OCI-LY7 (cell line): ENCODE results near the gene CMIP. TPM values are rescaled to one million over a fixed set of nuclear protein-coding genes. Genes with fewer than 3 reads are reported as not detected.

ENCODE experiments used
- BruUV-seq: library from RNA; stranded (reverse); fragments of 400-500 nt; replicated peaks from 2 replicates; lab custom pipeline; 2021; lab: Mats Ljungman, UMichigan
- CTCF ChIA-PET: fragments of 300-600 bp; sonication (Branson Sonifier 250); formaldehyde crosslinking; loops from one replicate; lab custom pipeline; 2022; ENCODE audit warnings: antibody characterized with exemption; ENCODE audit not compliant: unreplicated experiment; lab: Charles Lee
- POLR2A ChIA-PET: fragments of 300-600 bp; sonication (Branson Sonifier 250); formaldehyde crosslinking; loops from one replicate; lab custom pipeline; 2022; ENCODE audit warnings: antibody characterized with exemption; lab: Charles Lee
- DNase-seq: peaks from one replicate; pipeline ENCODE4 v3.0.0-alpha.2; 2015; ENCODE audit warnings: low spot score
- H2AFZ ChIP-seq: fragments of 200-600 bp; sonication (generic), shearing (Covaris generic); 2 replicates; pipeline ENCODE4 v1.6.1; 2014; ENCODE audit warnings: mild to moderate bottlenecking, antibody characterized with exemption, low read length, moderate library complexity
- H3K27ac ChIP-seq: fragments of 200-600 bp; sonication (generic); 2 replicates; pipeline ENCODE4 v1.5.1; 2014; ENCODE audit warnings: mixed run types, low read depth, mild to moderate bottlenecking, moderate library complexity, low read length, inconsistent platforms; ENCODE audit not compliant: poor library complexity, severe bottlenecking
- H3K36me3 ChIP-seq: fragments of 200-600 bp; sonication (generic); 2 replicates; pipeline ENCODE4 v1.6.1; 2014; ENCODE audit warnings: mild to moderate bottlenecking, antibody characterized with exemption, low read length, moderate library complexity, mixed read lengths; ENCODE audit not compliant: insufficient read depth
- H3K4me1 ChIP-seq: fragments of 200-600 bp; sonication (generic); 2 replicates; pipeline ENCODE4 v1.5.1; 2014; ENCODE audit warnings: mild to moderate bottlenecking, low read length; ENCODE audit not compliant: insufficient read depth, poor library complexity, severe bottlenecking
- H3K4me2 ChIP-seq: fragments of 200-600 bp; sonication (generic); 2 replicates; pipeline ENCODE4 v1.6.1; 2014; ENCODE audit warnings: mild to moderate bottlenecking, low read length
- H3K4me3 ChIP-seq: fragments of 200-600 bp; sonication (generic); 2 replicates; pipeline ENCODE4 v1.5.1; 2014; ENCODE audit warnings: mild to moderate bottlenecking, low read depth, low read length; ENCODE audit not compliant: poor library complexity, severe bottlenecking
- H3K79me2 ChIP-seq: fragments of 200-600 bp; sonication (generic); 2 replicates; pipeline ENCODE4 v1.6.1; 2016; ENCODE audit warnings: low read depth, mild to moderate bottlenecking, low read length, moderate library complexity, mixed read lengths; ENCODE audit not compliant: insufficient read depth
- H3K9me2 ChIP-seq: fragments of 200-600 bp; sonication (generic); 2 replicates; pipeline ENCODE4 v1.6.1; 2016; ENCODE audit warnings: mild to moderate bottlenecking, low read length, mixed read lengths; ENCODE audit not compliant: insufficient read depth
- H3K9me3 ChIP-seq: fragments of 200-600 bp; sonication (generic); 2 replicates; pipeline ENCODE4 v1.6.1; 2014; ENCODE audit warnings: mild to moderate bottlenecking, mixed run types, low read length, mixed read lengths
- H4K20me1 ChIP-seq: fragments of 200-600 bp; sonication (generic); 2 replicates; pipeline ENCODE4 v1.6.1; 2014; ENCODE audit warnings: mild to moderate bottlenecking, antibody characterized with exemption, low read length, moderate library complexity, mixed read lengths; ENCODE audit not compliant: insufficient read depth
- EZH2phosphoT487 ChIP-seq: fragments of 200-600 bp; sonication (generic); IDR thresholded peaks from 2 replicates; pipeline ENCODE4 v1.6.1; 2018; ENCODE audit warnings: low read depth, borderline replicate concordance, mild to moderate bottlenecking, mixed run types, antibody characterized with exemption, low read length, moderate library complexity, mixed read lengths
- intact Hi-C: fragments of 100-400 bp; cut with micrococcal nuclease; formaldehyde crosslinking; loops from one replicate; pipeline ENCODE4 v1.10.0; 2022; ENCODE audit not compliant: unreplicated experiment
- total RNA-seq, 2 experiments: library from RNA; depleted of rRNA in 1 of 2; stranded (reverse); fragments of >200 nt in 1 of 2; shearing (Covaris generic) in 1 of 2; gene quantifications; 2 replicates each; pipeline ENCODE4 v1.2.3, GENCODE V29; 2014 to 2022
- TF ChIP-seq, protein P1 (sequence below): fragments of 200-600 bp; sonication (generic); conservative IDR thresholded peaks from 2 replicates; pipeline ENCODE4 v1.5.1; 2014; ENCODE audit warnings: mild to moderate bottlenecking, antibody characterized with exemption, low read length, moderate library complexity, mixed read lengths

CMIP gene
- total RNA-seq, 2 experiments from 2014 or later = 15.4 to 70.3 TPM

- BruUV-seq = no TSS peak
- H3K9me2 ChIP-seq = no peaks in the 10 kb centered on the region
- H3K4me1 ChIP-seq = peaks cover 30% of the 10 kb centered on the region
- H2AFZ ChIP-seq = no peak overlapping the region
- H3K4me3 ChIP-seq = peak overlapping the region; percentile 67
- CTCF ChIA-PET = interaction anchor here (0.7 kb wide), 1 partner anchor 37 kb away, joined by 3 read pairs; no protein-coding TSS in a partner anchor
- POLR2A ChIA-PET = interaction anchor here (1.1 to 1.6 kb wide), 3 partner anchors 10 to 36 kb away, joined by 3 to 6 read pairs (median 4); no protein-coding TSS in a partner anchor
- H3K79me2 ChIP-seq = peaks cover 37% of the 10 kb centered on the region
- no peak for DNase-seq
- no peaks in the 10 kb centered on the region for H3K9me3 ChIP-seq
- intact Hi-C loops = no loop called here
- H3K36me3 ChIP-seq = peaks cover 10% of the 10 kb centered on the region; the same call in 1 of the 2 replicates
- H4K20me1 ChIP-seq = no peaks in the 10 kb centered on the region; the same call in 1 of the 2 replicates
- no peak overlapping the region for H3K27ac ChIP-seq
- TF ChIP-seq, protein P1, sequence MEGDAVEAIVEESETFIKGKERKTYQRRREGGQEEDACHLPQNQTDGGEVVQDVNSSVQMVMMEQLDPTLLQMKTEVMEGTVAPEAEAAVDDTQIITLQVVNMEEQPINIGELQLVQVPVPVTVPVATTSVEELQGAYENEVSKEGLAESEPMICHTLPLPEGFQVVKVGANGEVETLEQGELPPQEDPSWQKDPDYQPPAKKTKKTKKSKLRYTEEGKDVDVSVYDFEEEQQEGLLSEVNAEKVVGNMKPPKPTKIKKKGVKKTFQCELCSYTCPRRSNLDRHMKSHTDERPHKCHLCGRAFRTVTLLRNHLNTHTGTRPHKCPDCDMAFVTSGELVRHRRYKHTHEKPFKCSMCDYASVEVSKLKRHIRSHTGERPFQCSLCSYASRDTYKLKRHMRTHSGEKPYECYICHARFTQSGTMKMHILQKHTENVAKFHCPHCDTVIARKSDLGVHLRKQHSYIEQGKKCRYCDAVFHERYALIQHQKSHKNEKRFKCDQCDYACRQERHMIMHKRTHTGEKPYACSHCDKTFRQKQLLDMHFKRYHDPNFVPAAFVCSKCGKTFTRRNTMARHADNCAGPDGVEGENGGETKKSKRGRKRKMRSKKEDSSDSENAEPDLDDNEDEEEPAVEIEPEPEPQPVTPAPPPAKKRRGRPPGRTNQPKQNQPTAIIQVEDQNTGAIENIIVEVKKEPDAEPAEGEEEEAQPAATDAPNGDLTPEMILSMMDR = no peak
- no peak for TF ChIP-seq EZH2phosphoT487
- H3K4me2 ChIP-seq = peak overlapping the region; percentile 91
These were observed 740 bp upstream of the CMIP start for GRCh38 chr16:81443688-81444447.

DNA sequence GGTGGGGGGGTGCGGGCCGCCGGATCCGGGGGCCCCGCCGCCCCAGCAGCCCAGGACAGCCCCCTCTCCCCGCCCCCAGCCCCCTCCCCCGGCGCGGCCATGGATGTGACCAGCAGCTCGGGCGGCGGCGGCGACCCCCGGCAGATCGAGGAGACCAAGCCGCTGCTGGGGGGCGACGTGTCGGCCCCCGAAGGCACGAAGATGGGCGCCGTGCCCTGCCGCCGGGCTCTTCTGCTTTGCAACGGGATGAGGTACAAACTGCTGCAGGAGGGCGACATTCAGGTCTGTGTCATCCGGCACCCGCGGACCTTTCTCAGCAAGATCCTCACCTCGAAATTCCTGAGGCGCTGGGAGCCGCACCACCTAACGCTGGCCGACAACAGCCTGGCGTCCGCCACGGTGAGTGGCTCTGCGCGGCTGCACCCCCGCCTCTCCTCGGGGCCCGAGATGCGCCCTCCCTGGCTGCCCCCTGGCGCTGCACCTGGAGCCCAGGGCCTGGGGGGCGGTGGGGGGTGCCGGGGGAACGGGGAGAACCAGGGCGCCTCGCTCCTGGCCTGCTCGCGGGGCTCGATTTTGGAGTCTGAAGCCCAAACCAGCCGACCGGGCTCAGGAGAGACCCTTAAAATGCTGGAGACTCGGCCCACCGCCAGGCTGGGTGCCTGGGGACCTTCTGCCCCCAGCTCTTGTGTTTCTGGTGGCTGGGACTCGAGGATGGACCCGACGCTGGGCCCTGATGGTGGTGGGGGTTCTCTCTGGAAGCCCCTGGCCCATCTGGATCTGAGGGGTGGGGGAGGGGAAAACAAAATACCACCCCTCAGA is 744 bp downstream of the CMIP start:
- Histone ChIP-seq H2AFZ (no peak overlapping the region), H3K4me1 (peaks cover 36% of the 10 kb centered on the region), H3K9me2 (no peaks in the 10 kb centered on the region), H4K20me1 (no peaks in the 10 kb centered on the region; the same call in none of the 2 replicates), H3K36me3 (peaks cover 10% of the 10 kb centered on the region; the same call in 1 of the 2 replicates), H3K4me3 (peak overlapping the region; percentile 93), H3K27ac (peak overlapping the region; percentile 61), H3K4me2 (peak overlapping the region; percentile 86), H3K9me3 (no peaks in the 10 kb centered on the region), H3K79me2 (peaks cover 51% of the 10 kb centered on the region)
- no TSS peak for BruUV-seq
- intact Hi-C loops = no loop called here
- ChIA-PET POLR2A (interaction anchor here (0.7 kb wide), 2 partner anchors 19 to 303 kb away, joined by 3 to 4 read pairs; no protein-coding TSS in a partner anchor), CTCF (interaction anchor here (0.6 kb wide), 3 partner anchors 17 to 153 kb away, joined by 3 to 8 read pairs (median 4); no protein-coding TSS in a partner anchor)
- DNase-seq = peak; percentile 67
- no peak for TF ChIP-seq EZH2phosphoT487
- TF ChIP-seq, protein P1 = peak; percentile 68
